Measurements from ENCODE around the gene ACTR2.
"Not testable (repeated sequence)": the region's sequence is repeated elsewhere in the genome, so short reads cannot be mapped to it uniquely, and the experiment has no call there.

The ACTR2 gene

GRCh38 chr2:65214361-65214760 is 13.3 kb upstream of the ACTR2 start:
- no peak for TF ChIP-seq CTCF (conservative IDR thresholded peaks at IDR 0.05; ENCODE audit: low read length)
- DNase-seq (ENCODE audit: low read depth), result no peak
- H3K4me3 ChIP-seq (ENCODE audit: low read length), result no peak overlapping the region

GRCh38 chr2:65214843-65215242 is 12.8 kb upstream of the ACTR2 start:
- DNase-seq (ENCODE audit: low read depth), result no peak
- TF ChIP-seq CTCF (conservative IDR thresholded peaks at IDR 0.05; ENCODE audit: low read length), result no peak
- H3K4me3 ChIP-seq (ENCODE audit: low read length), result no peak overlapping the region

- no peak for DNase-seq (ENCODE audit: low read depth)
- no peak overlapping the region for H3K4me3 ChIP-seq (ENCODE audit: low read length)
- no peak for TF ChIP-seq CTCF (conservative IDR thresholded peaks at IDR 0.05; ENCODE audit: low read length)
Measured at GRCh38 chr2:65215946-65216345, 11.7 kb upstream of the ACTR2 start.

GRCh38 chr2:65220432-65221131 is 7.0 kb upstream of the ACTR2 start:
- DNase-seq (ENCODE audit: low read depth), result peak; percentile 52
- TF ChIP-seq CTCF (conservative IDR thresholded peaks at IDR 0.05; ENCODE audit: low read length), result no peak
- no peak overlapping the region for H3K4me3 ChIP-seq (ENCODE audit: low read length)

GRCh38 chr2:65221275-65221674 is 6.4 kb upstream of the ACTR2 start:
- DNase-seq (ENCODE audit: low read depth); H3K4me3 ChIP-seq (ENCODE audit: low read length): not testable (repeated sequence)

- no peak for TF ChIP-seq CTCF (conservative IDR thresholded peaks at IDR 0.05; ENCODE audit: low read length)
- H3K4me3 ChIP-seq (ENCODE audit: low read length), result peak overlapping the region; percentile 100
- DNase-seq (ENCODE audit: low read depth), result no peak
Measured at GRCh38 chr2:65227020-65227455, 593 bp upstream of the ACTR2 start.

GRCh38 chr2:65228263-65228750 is 676 bp downstream of the ACTR2 start:
- H3K4me3 ChIP-seq (ENCODE audit: low read length), result peak overlapping the region; percentile 85
- no peak for TF ChIP-seq CTCF (conservative IDR thresholded peaks at IDR 0.05; ENCODE audit: low read length)
- DNase-seq (ENCODE audit: low read depth), result peak; percentile 49

Measured in AG10803 (cell line).